AG09319 (cell line): ENCODE results near the gene PDE1A.

Source experiments
- DNase-seq: peaks from one replicate; pipeline ENCODE4 v3.0.0-alpha.2; 2010; ENCODE audit warnings: low read depth; ENCODE audit errors: extremely low read depth
- TF ChIP-seq, protein P1 (sequence below): IDR thresholded peaks from 2 replicates; pipeline ENCODE4 v1.5.1; 2011; ENCODE audit warnings: low read depth, mild to moderate bottlenecking, inconsistent platforms, low read length, moderate library complexity

The PDE1A gene

DNA sequence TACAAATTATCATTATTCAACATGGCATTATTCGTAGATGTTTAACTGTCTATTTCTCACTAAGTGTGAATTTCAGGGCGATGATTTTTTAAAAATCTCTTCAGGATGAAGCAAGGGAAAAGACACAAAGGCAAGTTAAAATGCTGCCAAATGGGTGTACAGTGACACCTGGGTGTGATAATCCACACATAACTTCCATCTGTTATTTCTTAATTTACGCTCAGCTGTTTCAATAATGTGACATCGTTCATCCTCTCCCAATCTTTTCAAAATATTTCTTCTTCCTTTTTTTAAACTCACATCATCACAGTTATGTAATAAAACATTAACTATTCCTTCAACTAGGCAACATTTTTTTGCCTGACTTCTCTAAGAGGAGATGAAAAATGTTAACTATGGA, 10.6 kb downstream of the PDE1A start:
- TF ChIP-seq, protein P1, sequence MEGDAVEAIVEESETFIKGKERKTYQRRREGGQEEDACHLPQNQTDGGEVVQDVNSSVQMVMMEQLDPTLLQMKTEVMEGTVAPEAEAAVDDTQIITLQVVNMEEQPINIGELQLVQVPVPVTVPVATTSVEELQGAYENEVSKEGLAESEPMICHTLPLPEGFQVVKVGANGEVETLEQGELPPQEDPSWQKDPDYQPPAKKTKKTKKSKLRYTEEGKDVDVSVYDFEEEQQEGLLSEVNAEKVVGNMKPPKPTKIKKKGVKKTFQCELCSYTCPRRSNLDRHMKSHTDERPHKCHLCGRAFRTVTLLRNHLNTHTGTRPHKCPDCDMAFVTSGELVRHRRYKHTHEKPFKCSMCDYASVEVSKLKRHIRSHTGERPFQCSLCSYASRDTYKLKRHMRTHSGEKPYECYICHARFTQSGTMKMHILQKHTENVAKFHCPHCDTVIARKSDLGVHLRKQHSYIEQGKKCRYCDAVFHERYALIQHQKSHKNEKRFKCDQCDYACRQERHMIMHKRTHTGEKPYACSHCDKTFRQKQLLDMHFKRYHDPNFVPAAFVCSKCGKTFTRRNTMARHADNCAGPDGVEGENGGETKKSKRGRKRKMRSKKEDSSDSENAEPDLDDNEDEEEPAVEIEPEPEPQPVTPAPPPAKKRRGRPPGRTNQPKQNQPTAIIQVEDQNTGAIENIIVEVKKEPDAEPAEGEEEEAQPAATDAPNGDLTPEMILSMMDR = no peak
- no peak for DNase-seq

DNA sequence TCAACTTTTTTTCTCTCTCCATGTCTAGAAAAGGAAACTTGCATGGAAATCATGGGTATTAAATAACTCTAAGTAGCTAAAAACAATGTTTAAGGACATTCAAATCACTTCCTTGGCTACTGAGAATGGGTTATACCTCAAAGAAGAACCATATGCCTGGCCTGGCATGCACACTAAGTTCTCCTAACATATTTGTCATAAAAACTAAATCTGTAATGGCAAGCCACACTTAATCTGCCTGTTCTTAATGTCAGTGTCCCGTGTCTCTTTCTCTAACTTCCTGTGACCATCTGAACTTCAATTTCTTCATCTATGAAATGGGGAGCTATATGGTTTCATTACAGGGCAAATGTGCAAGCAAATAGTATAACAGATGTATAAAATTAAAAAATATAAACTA, 11.1 kb downstream of the PDE1A start:
- DNase-seq = no peak
- TF ChIP-seq, protein P1 = no peak

DNA sequence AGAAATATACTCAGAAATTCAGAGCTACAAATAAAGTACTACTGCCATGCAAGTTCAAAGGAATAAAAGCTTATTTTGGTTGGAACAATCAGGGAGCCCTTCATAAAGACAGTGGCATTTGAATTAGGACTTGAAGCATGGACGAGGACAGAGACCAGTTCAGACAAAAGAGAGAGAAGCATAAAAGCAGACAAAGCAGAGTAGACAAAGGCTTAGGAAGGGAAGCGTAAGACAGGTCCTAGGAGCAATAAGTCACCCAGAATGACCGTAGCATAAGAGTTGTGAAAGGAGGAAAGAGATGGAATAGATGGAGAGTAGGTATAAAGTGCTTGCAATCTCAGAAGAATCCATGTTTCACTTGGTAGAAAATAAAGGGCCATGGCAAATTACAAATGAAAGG, 14.0 kb downstream of the PDE1A start:
- TF ChIP-seq, protein P1 = no peak
- DNase-seq = no peak

DNA sequence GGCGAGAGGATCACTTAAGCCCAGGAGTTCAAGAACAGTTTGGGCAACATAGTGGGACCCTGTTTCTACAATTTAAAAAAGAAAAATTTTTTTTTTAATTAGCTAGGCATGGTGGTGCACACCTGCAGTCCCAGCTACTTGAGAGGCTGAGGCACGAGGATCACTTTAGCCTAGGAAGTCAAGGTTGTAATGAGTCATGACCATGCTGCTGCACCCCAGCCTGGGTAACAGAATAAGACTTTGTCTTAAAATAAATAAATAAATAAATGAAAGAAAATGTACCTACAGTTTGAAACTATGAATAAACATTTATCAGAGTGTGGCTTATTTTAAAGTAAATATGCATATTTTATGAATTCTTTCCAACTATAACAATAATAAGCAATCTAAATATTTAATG, 16.7 kb downstream of the PDE1A start:
- TF ChIP-seq, protein P1 = no peak
- no peak for DNase-seq

DNA sequence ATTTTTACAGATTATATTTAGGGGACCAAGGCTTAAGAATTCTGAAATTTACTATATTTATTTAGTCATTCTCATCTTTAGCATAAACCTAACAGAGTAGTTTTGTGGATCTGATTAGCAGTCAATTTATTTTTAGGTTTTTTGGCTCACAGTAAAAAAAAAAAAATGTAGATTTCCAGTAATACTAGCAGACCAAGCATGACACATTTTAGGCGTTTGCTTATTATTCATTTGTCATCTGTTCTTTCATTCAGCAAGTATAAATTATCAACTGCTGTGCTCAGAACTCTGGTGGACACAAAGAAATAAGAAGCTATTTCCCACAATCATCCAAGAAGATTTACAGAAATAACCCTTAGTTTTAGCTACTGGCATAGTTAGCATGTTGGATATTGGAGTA, 20.6 kb downstream of the PDE1A start:
- TF ChIP-seq, protein P1 = no peak
- no peak for DNase-seq

DNA sequence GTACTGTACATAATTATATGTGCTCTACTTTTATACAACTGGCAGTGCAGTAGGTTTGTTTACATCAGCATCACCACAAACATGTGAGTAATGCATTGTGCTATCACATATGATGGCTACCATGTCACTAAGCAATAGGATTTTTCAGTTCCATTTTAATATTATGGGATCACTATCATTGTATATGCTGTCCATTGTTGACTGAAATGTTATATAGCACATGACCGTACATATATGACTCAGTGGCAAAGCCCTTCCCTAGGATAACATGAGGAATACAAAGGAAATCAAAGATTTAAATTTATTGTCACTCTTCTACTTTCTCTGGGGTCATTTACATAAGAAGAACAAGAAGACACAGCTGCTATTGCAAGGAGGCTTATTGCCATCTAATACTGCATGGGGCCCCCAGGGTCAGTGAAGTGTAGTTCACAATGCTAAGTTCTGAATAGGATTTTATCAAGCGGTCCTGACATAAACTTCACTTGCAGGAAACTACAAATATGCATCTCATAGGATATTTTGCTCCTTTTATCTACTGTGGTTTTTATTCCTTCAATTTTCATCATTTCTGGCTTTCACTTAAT, 21.8 kb downstream of the PDE1A start:
- TF ChIP-seq, protein P1 = no peak
- DNase-seq = no peak

DNA sequence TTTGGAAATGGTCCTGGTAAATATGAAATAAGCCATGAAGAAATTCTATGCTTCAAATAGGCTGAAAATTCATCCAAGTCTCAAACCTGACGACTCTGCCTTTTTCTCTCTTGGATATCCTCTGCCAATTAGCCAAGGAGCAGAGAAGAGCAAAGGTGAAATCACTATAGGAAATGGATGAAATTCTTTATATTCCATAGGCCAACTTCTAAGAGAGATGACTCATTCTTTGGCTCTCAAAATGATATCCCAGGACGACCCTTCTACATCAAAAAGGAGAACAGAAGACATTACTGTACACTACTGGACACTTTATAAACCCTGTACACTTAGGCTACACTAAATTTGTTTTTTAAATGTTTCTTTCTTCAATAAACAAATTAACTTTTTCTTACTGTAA, 22.7 kb downstream of the PDE1A start:
- TF ChIP-seq, protein P1 = no peak
- no peak for DNase-seq
